Natural killer cell (primary cell): Measurements from ENCODE around the gene LCE2D. TPM values are rescaled to one million over a fixed set of nuclear protein-coding genes. Genes with fewer than 3 reads are reported as not detected.

Experiments
- ATAC-seq, 3 donors: fragments of 150-1000 bp in 2 of 3; fragments of 200-7000 bp in 1 of 3; cut with Tn5 transposase; 1 replicate in 1 of 3; 2 replicates in 2 of 3; pipeline ENCODE4 v1.10.0; 2021; ENCODE audit warnings: mild to moderate bottlenecking in 2 of 3, moderate library complexity in 2 of 3
- DNase-seq, 2 donors: peaks; one replicate each; pipeline versions ENCODE4 v3.0.0 to v3.0.0-alpha.2; 2013 to 2021; ENCODE audit warnings: mixed read lengths in 1 of 2
- H3K27ac ChIP-seq: one replicate; pipeline ENCODE4 v1.5.1; 2013; ENCODE audit warnings: mild to moderate bottlenecking, low read length
- H3K27me3 ChIP-seq: one replicate; pipeline ENCODE4 v1.6.1; 2013; ENCODE audit warnings: low read length; ENCODE audit not compliant: control insufficient read depth, insufficient read depth
- H3K36me3 ChIP-seq: one replicate; pipeline ENCODE4 v1.6.1; 2013; ENCODE audit warnings: low read length; ENCODE audit not compliant: control insufficient read depth, insufficient read depth
- H3K4me1 ChIP-seq: one replicate; pipeline ENCODE4 v1.6.1; 2013; ENCODE audit warnings: low read length; ENCODE audit not compliant: control insufficient read depth, insufficient read depth
- H3K4me3 ChIP-seq: one replicate; pipeline ENCODE4 v1.5.1; 2013; ENCODE audit warnings: low read length
- H3K9me3 ChIP-seq: one replicate; pipeline ENCODE4 v1.6.1; 2013; ENCODE audit warnings: low read length; ENCODE audit not compliant: control insufficient read depth, insufficient read depth
- H3K27ac Mint-ChIP-seq, 2 donors: one replicate each; pipeline ENCODE4 v1.8.0; 2022; ENCODE audit warnings: mild to moderate bottlenecking in 2 of 2, mixed read lengths in 2 of 2, moderate library complexity in 1 of 2
- H3K27me3 Mint-ChIP-seq, 2 donors: one replicate each; pipeline ENCODE4 v1.8.0; 2022; ENCODE audit warnings: low read depth in 2 of 2, mixed read lengths in 2 of 2
- H3K36me3 Mint-ChIP-seq: one replicate; pipeline ENCODE4 v1.8.0; 2022; ENCODE audit warnings: mixed read lengths
- H3K4me1 Mint-ChIP-seq, 2 donors: one replicate each; pipeline ENCODE4 v1.8.0; 2022; ENCODE audit warnings: mixed read lengths in 2 of 2
- H3K4me3 Mint-ChIP-seq: one replicate; pipeline ENCODE4 v1.8.0; 2022; ENCODE audit warnings: mild to moderate bottlenecking, moderate library complexity, mixed read lengths
- H3K9me3 Mint-ChIP-seq, 2 donors: one replicate each; pipeline ENCODE4 v1.8.0; 2022; ENCODE audit warnings: mixed read lengths in 2 of 2
- CTCF ChIP-seq: fragments of 200-600 bp; IDR thresholded peaks from one replicate; pipeline ENCODE4 v1.8.0; 2022; ENCODE audit warnings: antibody characterized with exemption
- WGBS: methylation state at CpG from one replicate; pipeline ENCODE4 v1.1.7; 2013; ENCODE audit warnings: missing lambda C conversion rate; ENCODE audit not compliant: insufficient coverage; 5-methylcytosine and 5-hydroxymethylcytosine counted together
- intact Hi-C: fragments of 100-400 bp; cut with micrococcal nuclease; formaldehyde crosslinking; loops from one replicate; pipeline ENCODE4 v1.14.2; 2022
- total RNA-seq, 4 donors: library from RNA; stranded (reverse); fragments of 120-200 nt in 1 of 4; gene quantifications; one replicate each; pipeline versions ENCODE4 v1.2.3 to v1.2.4, GENCODE V29; 2013 to 2022

The LCE2D gene
- total RNA-seq, 3 donors from 2014 or later (not counting 1 experiment from before 2014, with no cell fraction given) = not detected

- Histone ChIP-seq H3K9me3 (peaks cover 9% of the 10 kb centered on the region), H3K4me1 (peaks cover 8% of the 10 kb centered on the region), H3K27me3 (no peaks in the 10 kb centered on the region), H3K4me3 (no peak overlapping the region), H3K36me3 (no peaks in the 10 kb centered on the region), H3K27ac (no peak overlapping the region)
- TF ChIP-seq CTCF = no peak
- H3K4me3 Mint-ChIP-seq = no peak overlapping the region
- H3K4me1 Mint-ChIP-seq = peaks cover 0 to 9% of the 10 kb centered on the region in 2 donors
- intact Hi-C loops = no loop called here
- H3K9me3 Mint-ChIP-seq = peaks cover 4 to 6% of the 10 kb centered on the region in 2 donors
- no peaks in the 10 kb centered on the region for H3K36me3 Mint-ChIP-seq
- ATAC-seq (no peak), DNase-seq (no peak)
- 21% methylated on average over 27 of the region's 29 CpGs for WGBS
- no peak overlapping the region for H3K27ac Mint-ChIP-seq
- peaks cover 16 to 23% of the 10 kb centered on the region in 2 donors for H3K27me3 Mint-ChIP-seq
These were observed 39.9 kb upstream of the LCE2D start for GRCh38 chr1:152623203-152623844.

DNA sequence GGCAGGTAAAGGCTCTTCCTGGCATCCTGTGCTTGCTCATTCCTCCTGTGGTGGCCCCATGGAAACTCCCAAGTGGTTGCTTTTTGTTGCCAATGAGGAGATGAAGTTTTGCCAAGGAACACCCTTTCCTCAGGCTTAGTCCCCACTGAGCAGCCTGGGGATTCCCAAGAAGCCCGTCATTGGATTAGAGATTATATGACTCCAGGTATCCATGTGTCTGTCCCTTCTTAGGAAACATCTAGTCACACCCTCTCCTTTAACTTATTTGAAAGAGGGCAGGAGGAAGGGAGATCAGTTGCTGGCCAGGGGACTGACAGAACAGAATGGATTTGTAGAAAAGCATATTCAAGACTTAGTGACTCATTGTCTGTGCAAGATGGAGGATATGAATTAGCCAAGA lies 36.4 kb upstream of the LCE2D start:
- intact Hi-C loops = no loop called here
- H3K9me3 Mint-ChIP-seq = no peaks in the 10 kb centered on the region
- Histone ChIP-seq H3K9me3 (no peaks in the 10 kb centered on the region), H3K27me3 (no peaks in the 10 kb centered on the region), H3K36me3 (no peaks in the 10 kb centered on the region), H3K27ac (no peak overlapping the region), H3K4me1 (peaks cover 8% of the 10 kb centered on the region), H3K4me3 (no peak overlapping the region)
- peaks cover 0 to 9% of the 10 kb centered on the region in 2 donors for H3K4me1 Mint-ChIP-seq
- no peak for ATAC-seq
- no peak for DNase-seq
- no peak for TF ChIP-seq CTCF
- WGBS = no CpG with 5 or more reads among the region's 1 CpG
- H3K27me3 Mint-ChIP-seq = peaks cover 16 to 32% of the 10 kb centered on the region in 2 donors
- no peaks in the 10 kb centered on the region for H3K36me3 Mint-ChIP-seq
- H3K4me3 Mint-ChIP-seq = no peak overlapping the region
- H3K27ac Mint-ChIP-seq = no peak overlapping the region

- Mint-ChIP-seq H3K36me3 (no peaks in the 10 kb centered on the region), H3K27ac (no peak overlapping the region), H3K9me3 (no peaks in the 10 kb centered on the region), H3K27me3 (peaks cover 12 to 52% of the 10 kb centered on the region in 2 donors), H3K4me3 (no peak overlapping the region), H3K4me1 (no peaks in the 10 kb centered on the region)
- Histone ChIP-seq H3K27me3 (no peaks in the 10 kb centered on the region), H3K36me3 (no peaks in the 10 kb centered on the region), H3K4me3 (no peak overlapping the region), H3K4me1 (no peaks in the 10 kb centered on the region), H3K27ac (no peak overlapping the region), H3K9me3 (no peaks in the 10 kb centered on the region)
- no peak for ATAC-seq
- whole genome bisulfite sequencing = 95% methylated on average over 2 of the region's 3 CpGs
- intact Hi-C loops = no loop called here
- no peak for DNase-seq
- no peak for TF ChIP-seq CTCF
These were observed 32.6 kb upstream of the LCE2D start for GRCh38 chr1:152630596-152630995.

DNA sequence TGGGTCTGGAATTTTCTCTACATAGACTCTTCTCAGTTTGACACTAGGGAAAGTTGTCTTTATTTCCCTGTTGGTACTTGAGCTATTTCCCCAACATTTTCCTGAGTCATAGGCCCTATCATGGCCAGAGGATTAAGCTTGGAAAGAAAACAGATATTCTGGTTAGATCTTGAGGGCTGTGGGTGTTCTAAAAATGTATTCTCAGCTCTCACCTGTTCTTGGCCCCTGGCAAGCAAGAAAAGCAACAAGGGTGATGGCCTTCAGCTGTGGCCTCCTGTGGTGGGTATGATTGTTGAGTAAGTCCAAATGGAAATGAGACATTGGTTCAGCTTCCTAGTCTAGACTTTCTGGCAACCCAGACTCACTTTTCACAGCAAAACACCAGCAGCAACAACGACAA lies 22.8 kb upstream of the LCE2D start:
- WGBS = 94% methylated on average over 1 of the region's 1 CpG
- Mint-ChIP-seq H3K4me1 (no peaks in the 10 kb centered on the region), H3K27ac (no peak overlapping the region), H3K4me3 (no peak overlapping the region), H3K27me3 (peaks cover 0 to 20% of the 10 kb centered on the region in 2 donors), H3K9me3 (no peaks in the 10 kb centered on the region), H3K36me3 (no peaks in the 10 kb centered on the region)
- H3K9me3 ChIP-seq = no peaks in the 10 kb centered on the region
- no peaks in the 10 kb centered on the region for H3K4me1 ChIP-seq
- no peak overlapping the region for H3K4me3 ChIP-seq
- intact Hi-C loops = no loop called here
- no peak for TF ChIP-seq CTCF
- H3K36me3 ChIP-seq = no peaks in the 10 kb centered on the region
- H3K27me3 ChIP-seq = no peaks in the 10 kb centered on the region
- no peak for DNase-seq
- ATAC-seq = no peak
- no peak overlapping the region for H3K27ac ChIP-seq
